Right lobe of liver (tissue), 6 donors: ENCODE results near the gene ZNF578. TPM values are rescaled to one million over a fixed set of nuclear protein-coding genes. Genes with fewer than 3 reads are reported as not detected.
A peak's percentile ranks its signal among the peaks of the same experiment; 100 is the strongest.

Experiments used
- ATAC-seq, 4 donors: fragments of 200-7000 bp; cut with Tn5 transposase; one replicate each; pipeline ENCODE4 v1.9.1; 2020; ENCODE audit warnings: mild to moderate bottlenecking in 4 of 4, moderate library complexity in 4 of 4
- DNase-seq, 3 donors: peaks; one replicate each; pipeline ENCODE4 v3.0.0-alpha.2; 2020
- H3K27ac ChIP-seq, 3 donors: fragments of 200-600 bp; one replicate each; pipeline ENCODE4 v1.8.0; 2022
- H3K27me3 ChIP-seq, 2 donors: fragments of 200-600 bp; one replicate each; pipeline ENCODE4 v1.8.0; 2022
- H3K36me3 ChIP-seq, 4 donors: fragments of 200-600 bp; sonication (generic) in 1 of 4; one replicate each; pipeline versions ENCODE4 v1.5.1 to v1.8.0; 2017 to 2022; ENCODE audit warnings: control low read depth in 1 of 4
- H3K4me1 ChIP-seq, 4 donors: fragments of 200-600 bp; sonication (generic) in 1 of 4; one replicate each; pipeline versions ENCODE4 v1.5.1 to v1.8.0; 2017 to 2022; ENCODE audit warnings: control low read depth in 1 of 4
- H3K4me3 ChIP-seq, 3 donors: fragments of 200-600 bp; one replicate each; pipeline ENCODE4 v1.8.0; 2022
- H3K9me3 ChIP-seq, 4 donors: fragments of 200-600 bp; sonication (generic) in 1 of 4; one replicate each; pipeline versions ENCODE4 v1.5.1 to v1.8.0; 2017 to 2022; ENCODE audit warnings: control low read depth in 1 of 4
- POLR2A ChIP-seq: fragments of 450-650 bp; IDR thresholded peaks from one replicate; pipeline ENCODE4 v1.6.1; 2017; ENCODE audit warnings: antibody characterized with exemption, mild to moderate bottlenecking
- WGBS: methylation state at CpG from one replicate; pipeline ENCODE4 v1.1.6; 2018; ENCODE audit warnings: low coverage, low lambda C conversion rate; ENCODE audit not compliant: insufficient coverage; ENCODE audit errors: missing lambda C conversion rate; 5-methylcytosine and 5-hydroxymethylcytosine counted together
- intact Hi-C, 2 donors: fragments of 100-400 bp; cut with DNase I; formaldehyde crosslinking; loops; one replicate each; pipeline versions ENCODE4 v1.11.2 to v1.14.1; 2022
- long read RNA-seq: library from polyadenylated mRNA; unstranded; transcript quantifications from one replicate; pipeline ENCODE4 v2.0.0, GENCODE V29; 2019
- total RNA-seq, 6 experiments: library from RNA; depleted of rRNA in 2 of 6; stranded (reverse); fragments of >200 nt in 2 of 6; fragmentation: NEBNext Ultra II Directional in 3 of 6; extraction: Animal tissue kit (Norgen Biotek cat#: 25700) in 3 of 6; gene quantifications; one replicate each; pipeline versions ENCODE4 v1.1.0 to v1.2.4, GENCODE V29; 2016 to 2023
- TF ChIP-seq, protein P1 (sequence below), 4 donors: fragments of 200-600 bp in 3 of 4; fragments of 450-650 bp in 1 of 4; IDR thresholded peaks; one replicate each; pipeline versions ENCODE4 v1.5.1 to v1.8.0; 2016 to 2022; ENCODE audit warnings: antibody characterized with exemption in 4 of 4, mild to moderate bottlenecking in 2 of 4
- donor health status: DM: no; HTN: yes; CAD: no.
- donor health status: DM: no; HTN: no; CAD: no.
- donor health status: DM: no; HTN: no; CAD: no.
- donor health status: DM: no; HTN: yes; CAD: no.
- donor health status: DM: no; HTN: yes; CAD: no.

ZNF578 gene
- under 1 TPM in 3 of 6 experiments, not detected in 3; 0.17 to 0.51 (median 0.29) TPM for total RNA-seq
- long read RNA-seq = 0 reads

DNA sequence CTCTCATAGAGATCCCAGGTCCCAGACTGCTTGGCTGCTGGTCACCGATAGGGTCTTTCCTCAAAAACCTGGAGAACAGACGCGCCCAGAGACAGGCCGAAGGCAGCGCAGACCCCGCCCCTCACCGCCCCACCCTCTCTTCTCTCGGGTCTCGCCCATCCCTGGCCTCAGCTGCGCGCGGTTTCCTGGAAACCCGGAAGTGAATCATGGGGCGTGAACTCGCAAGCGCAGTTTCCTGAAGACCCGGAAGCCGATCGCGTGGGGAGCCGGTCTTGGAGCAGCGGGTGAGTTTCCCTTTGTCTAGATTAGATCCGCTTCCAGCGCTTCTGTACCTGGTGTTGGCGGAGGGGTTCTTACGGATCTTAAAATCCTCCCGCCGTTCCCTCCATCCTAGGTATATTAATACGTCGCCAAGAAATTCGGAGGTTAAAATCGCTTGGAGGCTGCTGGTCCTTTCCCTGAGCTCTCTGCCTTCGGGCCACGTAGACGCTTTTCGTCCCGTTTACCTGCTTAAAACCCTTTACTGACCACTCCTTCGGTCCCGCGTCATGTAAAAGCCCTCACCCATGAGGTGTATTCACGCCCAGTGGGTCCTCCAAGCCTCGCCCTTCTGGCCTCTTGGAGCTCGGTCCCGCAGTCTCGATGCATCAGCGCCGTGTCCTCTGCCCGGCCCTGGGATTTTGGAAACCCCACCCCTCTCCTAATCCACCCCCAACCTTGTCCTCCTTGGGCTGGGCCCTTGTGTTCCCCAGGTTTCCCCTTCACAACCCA lies at the start of gene ZNF578:
Gene ZNF578, plus strand, starts transcription at position 230 of the 771 bp plus-strand sequence. CDS start 48,293 bp downstream, outside the sequence.
- 3% methylated on average over 31 of the region's 48 CpGs for WGBS

DNA sequence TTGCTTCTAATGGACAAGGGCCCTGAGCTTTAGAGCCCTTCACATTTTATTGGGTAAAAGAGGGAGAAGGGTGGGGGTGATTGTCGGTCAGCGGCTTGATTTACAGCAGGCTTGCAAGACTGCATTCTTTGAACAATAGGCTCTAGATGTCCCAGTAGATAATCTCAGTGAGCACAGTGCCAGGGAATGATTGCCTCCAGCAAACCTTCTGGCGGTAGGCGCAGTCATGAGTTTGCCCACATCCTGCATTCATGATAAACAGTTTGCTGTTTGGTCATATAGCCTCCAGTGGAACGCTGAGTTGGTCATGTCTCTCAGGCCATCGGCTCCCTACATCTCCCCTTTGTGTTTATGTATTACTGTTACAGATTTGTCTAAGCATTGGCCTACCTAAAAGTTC lies 43.1 kb upstream of the ZNF578 start:
- no peak for ATAC-seq
- H3K27ac ChIP-seq = no peak overlapping the region
- H3K9me3 ChIP-seq = peaks cover 0 to 23% (median 11%) of the 10 kb centered on the region in 4 donors

More for the DNA sequence above, at the start of gene ZNF578:
- Histone ChIP-seq H3K9me3 (peaks cover 0 to 7% (median 0%) of the 10 kb centered on the region in 4 donors), H3K27ac (no peak within 1 kb of the TSS), H3K4me1 (no peaks in the 10 kb centered on the region), H3K4me3 (peak within 1 kb of the TSS; percentile 22 to 42 (median 36)), H3K36me3 (no peaks in the 10 kb centered on the region), H3K27me3 (no peaks in the 10 kb centered on the region)
- no peak for TF ChIP-seq POLR2A
- TF ChIP-seq, protein P1, sequence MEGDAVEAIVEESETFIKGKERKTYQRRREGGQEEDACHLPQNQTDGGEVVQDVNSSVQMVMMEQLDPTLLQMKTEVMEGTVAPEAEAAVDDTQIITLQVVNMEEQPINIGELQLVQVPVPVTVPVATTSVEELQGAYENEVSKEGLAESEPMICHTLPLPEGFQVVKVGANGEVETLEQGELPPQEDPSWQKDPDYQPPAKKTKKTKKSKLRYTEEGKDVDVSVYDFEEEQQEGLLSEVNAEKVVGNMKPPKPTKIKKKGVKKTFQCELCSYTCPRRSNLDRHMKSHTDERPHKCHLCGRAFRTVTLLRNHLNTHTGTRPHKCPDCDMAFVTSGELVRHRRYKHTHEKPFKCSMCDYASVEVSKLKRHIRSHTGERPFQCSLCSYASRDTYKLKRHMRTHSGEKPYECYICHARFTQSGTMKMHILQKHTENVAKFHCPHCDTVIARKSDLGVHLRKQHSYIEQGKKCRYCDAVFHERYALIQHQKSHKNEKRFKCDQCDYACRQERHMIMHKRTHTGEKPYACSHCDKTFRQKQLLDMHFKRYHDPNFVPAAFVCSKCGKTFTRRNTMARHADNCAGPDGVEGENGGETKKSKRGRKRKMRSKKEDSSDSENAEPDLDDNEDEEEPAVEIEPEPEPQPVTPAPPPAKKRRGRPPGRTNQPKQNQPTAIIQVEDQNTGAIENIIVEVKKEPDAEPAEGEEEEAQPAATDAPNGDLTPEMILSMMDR (IDR thresholded peaks at IDR 0.05) = no peak
- intact Hi-C loops = no loop called here
- peak; percentile 53 to 70 (median 60) for ATAC-seq
- DNase-seq = peak; percentile 46 to 58 (median 52)

DNA sequence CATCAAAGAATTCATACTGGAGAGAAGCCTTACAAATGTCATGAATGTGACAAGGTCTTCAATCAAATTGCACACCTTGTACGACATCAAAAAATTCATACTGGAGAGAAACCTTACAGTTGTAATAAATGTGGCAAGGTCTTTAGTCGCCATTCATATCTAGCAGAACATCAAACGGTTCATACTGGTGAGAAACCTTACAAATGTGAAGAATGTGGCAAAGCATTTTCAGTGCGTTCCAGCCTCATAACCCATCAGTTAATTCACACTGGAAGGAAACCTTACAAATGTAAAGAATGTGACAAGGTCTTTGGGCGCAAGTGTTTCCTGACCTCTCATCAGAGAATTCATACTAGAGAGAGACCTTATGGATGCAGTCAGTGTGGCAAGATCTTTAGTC lies 37.6 kb upstream of the ZNF578 start:
- no peak for TF ChIP-seq POLR2A
- TF ChIP-seq, protein P1 (IDR thresholded peaks at IDR 0.05) = no peak
- Histone ChIP-seq H3K9me3 (peaks cover 0 to 38% (median 20%) of the 10 kb centered on the region in 4 donors), H3K36me3 (peaks cover 0 to 3% (median 0%) of the 10 kb centered on the region in 4 donors), H3K27me3 (no peaks in the 10 kb centered on the region), H3K4me1 (no peaks in the 10 kb centered on the region), H3K27ac (no peak overlapping the region), H3K4me3 (no peak overlapping the region)
- intact Hi-C loops = no loop called here
- WGBS = 88% methylated on average over 5 of the region's 5 CpGs
- DNase-seq (no peak), ATAC-seq (no peak)

More for the DNA sequence above, 43.1 kb upstream of the ZNF578 start:
- intact Hi-C loops = no loop called here
- TF ChIP-seq POLR2A = no peak
- TF ChIP-seq, protein P1 (IDR thresholded peaks at IDR 0.05) = no peak
- H3K27me3 ChIP-seq = no peaks in the 10 kb centered on the region
- WGBS = 100% methylated on average over 4 of the region's 6 CpGs
- no peak overlapping the region for H3K4me3 ChIP-seq
- no peaks in the 10 kb centered on the region for H3K4me1 ChIP-seq
- no peak for DNase-seq
- H3K36me3 ChIP-seq = peaks cover 0 to 24% (median 5%) of the 10 kb centered on the region in 4 donors

DNA sequence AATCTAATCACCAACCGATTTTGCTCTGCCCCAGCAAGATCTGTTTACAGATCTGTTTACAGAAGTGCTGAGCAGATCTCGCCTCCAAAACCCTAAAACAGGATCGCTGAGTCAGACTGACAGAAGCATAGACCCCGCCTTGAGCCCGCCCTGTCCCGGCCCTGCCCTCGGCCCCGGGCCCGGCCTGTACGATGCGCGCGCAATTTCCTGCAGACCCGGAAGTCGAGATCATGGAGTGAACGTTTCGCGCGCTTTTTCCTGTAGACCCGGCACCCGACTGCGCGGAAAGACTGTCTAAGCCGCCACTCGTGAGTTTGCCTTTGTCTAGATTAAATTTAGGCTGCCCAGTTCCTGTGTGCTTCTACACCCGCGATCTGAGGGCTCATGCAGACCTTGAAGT lies 24.4 kb upstream of the ZNF578 start, which contains the start of gene ZNF534:
Gene ZNF534, plus strand, starts transcription at position 212 of the 400 bp plus-strand sequence. CDS start 2,327 bp downstream, outside the sequence.
- Histone ChIP-seq H3K9me3 (peaks cover 0 to 2% (median 0%) of the 10 kb centered on the region in 4 donors), H3K4me3 (no peak within 1 kb of the TSS), H3K4me1 (no peaks in the 10 kb centered on the region), H3K27ac (no peak within 1 kb of the TSS), H3K27me3 (no peaks in the 10 kb centered on the region), H3K36me3 (no peaks in the 10 kb centered on the region)
- WGBS = 61% methylated on average over 22 of the region's 27 CpGs
- intact Hi-C loops = no loop called here
- DNase-seq (no peak), ATAC-seq (no peak)
- TF ChIP-seq, protein P1 (IDR thresholded peaks at IDR 0.05) = no peak
